Heart left ventricle (tissue), 13 donors: ENCODE measurements around the gene SMLR1.

ENCODE experiments used
- POLR2A ChIP-seq, 2 donors: fragments of 450-650 bp; IDR thresholded peaks; one replicate each; pipeline ENCODE4 v1.6.1; 2017; ENCODE audit warnings: antibody characterized with exemption in 2 of 2, mild to moderate bottlenecking in 2 of 2, moderate library complexity in 2 of 2
- TF ChIP-seq, protein P1 (sequence below), 12 donors: fragments of 200-600 bp; sonication (generic) in 4 of 12; IDR thresholded peaks; one replicate each; pipeline versions ENCODE4 v1.5.0 to v1.8.0; 2018 to 2022; ENCODE audit warnings: antibody characterized with exemption in 12 of 12, mild to moderate bottlenecking in 5 of 12
- donor health status: ischemic (EF 13 %, LVEDD 7.1; RV severe dilation, severe dysfunction).
- donor health status: DM: no; HTN: yes; CAD: no.
- donor health status: DM: no; HTN: no; CAD: no.
- donor health status: ischemic (EF 25% LVEDD 6.9; RV normal size, moderate dysfunction).
- donor health status: ischemic (EF 25% LVEDD 5.7; RV mildly dilated, moderate dysfunction).
- donor health status: ischemic (EF 35%, LVEDD 5.7; RV mildly dilated, moderate dysfunction).
- donor health status: nonischemic (EF 11% LVEDD 7.7; RV severe dilation, severe dysfunction).
- donor health status: DM: yes; HTN: yes; CAD: no.
- donor health status: PGD.
- donor health status: ischemic (EF 29% LVEDD 5.4; RV normal size, mild dysfunction).
- donor health status: nonischemic (EF 23%, LVEDD 6.1; RV moderate dilation, normal function).

DNA sequence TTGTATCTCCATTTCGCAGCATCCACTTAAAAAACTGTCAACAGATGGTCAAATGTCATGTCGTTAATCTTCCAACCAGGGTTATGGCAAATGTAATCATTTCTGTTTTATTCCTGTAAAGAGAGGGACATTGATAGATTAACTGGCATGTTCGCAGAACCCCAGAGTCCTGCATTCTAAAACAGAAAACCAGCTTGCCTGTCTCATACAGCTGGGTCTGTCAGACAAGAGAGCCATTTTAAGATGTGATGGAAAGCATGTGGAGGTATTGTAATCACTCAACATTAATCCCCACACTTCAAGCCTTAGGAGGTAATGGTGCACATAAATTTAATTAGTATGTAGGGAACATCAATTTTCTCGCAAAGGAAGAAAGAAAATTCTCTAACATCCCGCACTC, 4.4 kb downstream of the SMLR1 start:
- TF ChIP-seq POLR2A (IDR thresholded peaks at IDR 0.05), result no peak
- TF ChIP-seq, protein P1, sequence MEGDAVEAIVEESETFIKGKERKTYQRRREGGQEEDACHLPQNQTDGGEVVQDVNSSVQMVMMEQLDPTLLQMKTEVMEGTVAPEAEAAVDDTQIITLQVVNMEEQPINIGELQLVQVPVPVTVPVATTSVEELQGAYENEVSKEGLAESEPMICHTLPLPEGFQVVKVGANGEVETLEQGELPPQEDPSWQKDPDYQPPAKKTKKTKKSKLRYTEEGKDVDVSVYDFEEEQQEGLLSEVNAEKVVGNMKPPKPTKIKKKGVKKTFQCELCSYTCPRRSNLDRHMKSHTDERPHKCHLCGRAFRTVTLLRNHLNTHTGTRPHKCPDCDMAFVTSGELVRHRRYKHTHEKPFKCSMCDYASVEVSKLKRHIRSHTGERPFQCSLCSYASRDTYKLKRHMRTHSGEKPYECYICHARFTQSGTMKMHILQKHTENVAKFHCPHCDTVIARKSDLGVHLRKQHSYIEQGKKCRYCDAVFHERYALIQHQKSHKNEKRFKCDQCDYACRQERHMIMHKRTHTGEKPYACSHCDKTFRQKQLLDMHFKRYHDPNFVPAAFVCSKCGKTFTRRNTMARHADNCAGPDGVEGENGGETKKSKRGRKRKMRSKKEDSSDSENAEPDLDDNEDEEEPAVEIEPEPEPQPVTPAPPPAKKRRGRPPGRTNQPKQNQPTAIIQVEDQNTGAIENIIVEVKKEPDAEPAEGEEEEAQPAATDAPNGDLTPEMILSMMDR (IDR thresholded peaks at IDR 0.05), result no peak
